Measurements from ENCODE around the gene SLC47A2. TPM values are rescaled to one million over a fixed set of nuclear protein-coding genes. Genes with fewer than 3 reads are reported as not detected.

SLC47A2 gene
- total RNA-seq, 2 experiments from 2014 or later = not detected

- Mint-ChIP-seq H3K27me3 (no peaks in the 10 kb centered on the region), H3K36me3 (no peaks in the 10 kb centered on the region), H3K27ac (no peak overlapping the region), H3K9me3 (no peaks in the 10 kb centered on the region), H3K4me1 (ENCODE audit: low read depth) (peaks cover 17% of the 10 kb centered on the region), H3K4me3 (no peak overlapping the region)
- ChIA-PET CTCF (interaction anchor here (0.8 kb wide), 1 partner anchor 24 kb away, joined by 7 read pairs; no protein-coding TSS in a partner anchor), POLR2A (no interaction called here)
- intact Hi-C loops (cut with micrococcal nuclease) = no loop called here
- DNase-seq = no peak
Observed at GRCh38 chr17:19720631-19721426, 4.4 kb upstream of the SLC47A2 start.

- Mint-ChIP-seq H3K27ac (no peak overlapping the region), H3K9me3 (no peaks in the 10 kb centered on the region), H3K36me3 (no peaks in the 10 kb centered on the region), H3K27me3 (no peaks in the 10 kb centered on the region), H3K4me3 (no peak overlapping the region), H3K4me1 (ENCODE audit: low read depth) (peaks cover 11% of the 10 kb centered on the region)
- CTCF ChIA-PET = no interaction called here
- intact Hi-C loops (cut with micrococcal nuclease) = no loop called here
- no peak for DNase-seq
- POLR2A ChIA-PET = no interaction called here
Observed at GRCh38 chr17:19720210-19720475, 3.8 kb upstream of the SLC47A2 start.

- intact Hi-C loops (cut with micrococcal nuclease) = no loop called here
- Mint-ChIP-seq H3K4me3 (no peak overlapping the region), H3K27me3 (no peaks in the 10 kb centered on the region), H3K27ac (no peak overlapping the region), H3K4me1 (ENCODE audit: low read depth) (peaks cover 7% of the 10 kb centered on the region), H3K36me3 (no peaks in the 10 kb centered on the region), H3K9me3 (no peaks in the 10 kb centered on the region)
- ChIA-PET POLR2A (no interaction called here), CTCF (no interaction called here)
- no peak for DNase-seq
Observed at GRCh38 chr17:19719355-19720209, 3.2 kb upstream of the SLC47A2 start.

GRCh38 chr17:19718613-19719354 is 2.4 kb upstream of the SLC47A2 start:
- H3K9me3 Mint-ChIP-seq = no peaks in the 10 kb centered on the region
- H3K27ac Mint-ChIP-seq = no peak overlapping the region
- no peaks in the 10 kb centered on the region for H3K36me3 Mint-ChIP-seq
- H3K4me3 Mint-ChIP-seq = no peak overlapping the region
- H3K4me1 Mint-ChIP-seq (ENCODE audit: low read depth) = peaks cover under 1% of the 10 kb centered on the region
- CTCF ChIA-PET = no interaction called here
- no peak for DNase-seq
- POLR2A ChIA-PET = no interaction called here
- no peaks in the 10 kb centered on the region for H3K27me3 Mint-ChIP-seq
- intact Hi-C loops (cut with micrococcal nuclease) = no loop called here

GRCh38 chr17:19718041-19718612 is 1.7 kb upstream of the SLC47A2 start:
- Mint-ChIP-seq H3K36me3 (no peaks in the 10 kb centered on the region), H3K9me3 (no peaks in the 10 kb centered on the region), H3K4me3 (no peak overlapping the region), H3K4me1 (ENCODE audit: low read depth) (no peaks in the 10 kb centered on the region), H3K27ac (no peak overlapping the region), H3K27me3 (no peaks in the 10 kb centered on the region)
- POLR2A ChIA-PET = no interaction called here
- intact Hi-C loops (cut with micrococcal nuclease) = no loop called here
- no peak for DNase-seq
- CTCF ChIA-PET = no interaction called here

- ChIA-PET CTCF (no interaction called here), POLR2A (no interaction called here)
- H3K36me3 Mint-ChIP-seq = no peaks in the 10 kb centered on the region
- no peak overlapping the region for H3K27ac Mint-ChIP-seq
- H3K4me1 Mint-ChIP-seq (ENCODE audit: low read depth) = no peaks in the 10 kb centered on the region
- no peak overlapping the region for H3K4me3 Mint-ChIP-seq
- H3K9me3 Mint-ChIP-seq = no peaks in the 10 kb centered on the region
- H3K27me3 Mint-ChIP-seq = no peaks in the 10 kb centered on the region
- intact Hi-C loops (cut with micrococcal nuclease) = no loop called here
- no peak for DNase-seq
Observed at GRCh38 chr17:19717411-19717908, 1.1 kb upstream of the SLC47A2 start.

- H3K4me3 Mint-ChIP-seq = no peak overlapping the region
- no peak overlapping the region for H3K27ac Mint-ChIP-seq
- no peaks in the 10 kb centered on the region for H3K4me1 Mint-ChIP-seq (ENCODE audit: low read depth)
- POLR2A ChIA-PET = no interaction called here
- CTCF ChIA-PET = no interaction called here
- intact Hi-C loops (cut with micrococcal nuclease) = no loop called here
- H3K27me3 Mint-ChIP-seq = no peaks in the 10 kb centered on the region
- no peak for DNase-seq
- H3K36me3 Mint-ChIP-seq = no peaks in the 10 kb centered on the region
- no peaks in the 10 kb centered on the region for H3K9me3 Mint-ChIP-seq
Observed at GRCh38 chr17:19717031-19717360, 612 bp upstream of the SLC47A2 start.

- Mint-ChIP-seq H3K9me3 (no peaks in the 10 kb centered on the region), H3K4me3 (no peak overlapping the region)
Observed at GRCh38 chr17:19714542-19715411, 1.6 kb downstream of the SLC47A2 start.

GRCh38 chr17:19713901-19714361 is 2.5 kb downstream of the SLC47A2 start:
- POLR2A ChIA-PET = no interaction called here
- H3K4me1 Mint-ChIP-seq (ENCODE audit: low read depth) = no peaks in the 10 kb centered on the region
- no peak for DNase-seq
- no peak overlapping the region for H3K27ac Mint-ChIP-seq
- H3K9me3 Mint-ChIP-seq = no peaks in the 10 kb centered on the region
- CTCF ChIA-PET = no interaction called here
- no peak overlapping the region for H3K4me3 Mint-ChIP-seq
- H3K27me3 Mint-ChIP-seq = no peaks in the 10 kb centered on the region
- intact Hi-C loops (cut with micrococcal nuclease) = no loop called here
- no peaks in the 10 kb centered on the region for H3K36me3 Mint-ChIP-seq

More at GRCh38 chr17:19714542-19715411, 1.6 kb downstream of the SLC47A2 start:
- DNase-seq = no peak
- Mint-ChIP-seq H3K4me1 (ENCODE audit: low read depth) (no peaks in the 10 kb centered on the region), H3K27ac (no peak overlapping the region), H3K27me3 (no peaks in the 10 kb centered on the region), H3K36me3 (no peaks in the 10 kb centered on the region)
- intact Hi-C loops (cut with micrococcal nuclease) = no loop called here
- ChIA-PET CTCF (interaction anchor here (0.6 kb wide), 1 partner anchor 69 kb away, joined by 3 read pairs; no protein-coding TSS in a partner anchor), POLR2A (no interaction called here)

GRCh38 chr17:19713462-19713861 is 2.9 kb downstream of the SLC47A2 start:
- Mint-ChIP-seq H3K27me3 (no peaks in the 10 kb centered on the region), H3K4me3 (no peak overlapping the region), H3K36me3 (no peaks in the 10 kb centered on the region), H3K27ac (no peak overlapping the region), H3K9me3 (no peaks in the 10 kb centered on the region), H3K4me1 (ENCODE audit: low read depth) (no peaks in the 10 kb centered on the region)
- intact Hi-C loops (cut with micrococcal nuclease) = no loop called here
- no peak for DNase-seq
- CTCF ChIA-PET = no interaction called here
- POLR2A ChIA-PET = no interaction called here

GRCh38 chr17:19712436-19713004 is 3.9 kb downstream of the SLC47A2 start:
- no peak for DNase-seq
- Mint-ChIP-seq H3K36me3 (no peaks in the 10 kb centered on the region), H3K4me1 (ENCODE audit: low read depth) (no peaks in the 10 kb centered on the region), H3K27me3 (no peaks in the 10 kb centered on the region), H3K27ac (no peak overlapping the region), H3K4me3 (no peak overlapping the region), H3K9me3 (no peaks in the 10 kb centered on the region)
- intact Hi-C loops (cut with micrococcal nuclease) = no loop called here
- ChIA-PET POLR2A (no interaction called here), CTCF (no interaction called here)
